H1 (cell line): ENCODE measurements around the gene ERI3. TPM values are rescaled to one million over a fixed set of nuclear protein-coding genes. Genes with fewer than 3 reads are reported as not detected.
A peak's percentile ranks its signal among the peaks of the same experiment; 100 is the strongest.

Source experiments
- CTCF ChIA-PET: fragments of 300-600 bp; sonication (Branson Sonifier 250); formaldehyde crosslinking; loops from one replicate; lab custom pipeline; 2021; ENCODE audit not compliant: partially characterized antibody; lab: Charles Lee
- POLR2A ChIA-PET: fragments of 300-600 bp; sonication (Branson Sonifier 250); formaldehyde crosslinking; loops from one replicate; lab custom pipeline; 2021; ENCODE audit warnings: inconsistent platforms; ENCODE audit not compliant: partially characterized antibody; lab: Charles Lee
- DNase-seq, 2 experiments: peaks; one replicate each; pipeline versions ENCODE4 v3.0.0 to v3.0.0-alpha.2; 2010 to 2022; ENCODE audit warnings: low spot score in 2 of 2, low read depth in 1 of 2, mixed read lengths in 1 of 2
- FAIRE-seq: peaks from 2 replicates; lab custom pipeline; 2011; peaks lifted over from hg19 to GRCh38; lab: Jason Lieb, UNC
- H2AFZ ChIP-seq: 2 replicates; pipeline ENCODE4 v1.8.1; 2012; ENCODE audit warnings: low read length, inconsistent platforms
- H2AK5ac ChIP-seq: 2 replicates; pipeline ENCODE4 v1.6.1; 2013; ENCODE audit warnings: low read depth, low read length
- H2BK120ac ChIP-seq: replicated peaks from 2 replicates; pipeline ENCODE3; 2013; ENCODE audit warnings: low read depth, low read length, inconsistent platforms
- H2BK12ac ChIP-seq: 2 replicates; pipeline ENCODE4 v1.6.1; 2013; ENCODE audit warnings: low read depth, low read length
- H2BK15ac ChIP-seq: 2 replicates; pipeline ENCODE4 v1.6.1; 2013; ENCODE audit warnings: low read length
- H2BK20ac ChIP-seq: 2 replicates; pipeline ENCODE4 v1.6.1; 2013; ENCODE audit warnings: low read length
- H2BK5ac ChIP-seq: 2 replicates; pipeline ENCODE4 v1.6.1; 2013; ENCODE audit warnings: low read depth, low read length
- H3K14ac ChIP-seq: 2 replicates; pipeline ENCODE4 v1.6.1; 2013; ENCODE audit warnings: inconsistent platforms; ENCODE audit not compliant: insufficient read length
- H3K18ac ChIP-seq: 2 replicates; pipeline ENCODE4 v1.6.1; 2013; ENCODE audit warnings: low read length; ENCODE audit errors: extremely low read depth
- H3K23ac ChIP-seq: 2 replicates; pipeline ENCODE4 v1.6.1; 2013; ENCODE audit warnings: inconsistent platforms; ENCODE audit not compliant: insufficient read length
- H3K23me2 ChIP-seq: 2 replicates; pipeline ENCODE4 v1.6.1; 2013; ENCODE audit warnings: low read depth, low read length
- H3K27ac ChIP-seq: 2 replicates; pipeline ENCODE4 v1.6.1; 2011; ENCODE audit warnings: low read depth, low read length, inconsistent platforms
- H3K27me3 ChIP-seq, 4 experiments: replicated peaks in 1 of 4; 1 replicate in 1 of 4; 2 replicates in 3 of 4; pipeline versions ENCODE4 v1.6.1 to v1.8.1; 2011 to 2013; ENCODE audit warnings: low read length in 3 of 4, mild to moderate bottlenecking in 3 of 4, inconsistent platforms in 2 of 4, mixed read lengths in 2 of 4, moderate library complexity in 1 of 4; ENCODE audit not compliant: control insufficient read depth in 3 of 4, insufficient read depth in 3 of 4; ENCODE audit errors: extremely low read depth in 1 of 4
- H3K36me3 ChIP-seq, 4 experiments: 2 replicates each; pipeline versions ENCODE4 v1.6.1 to v1.8.1; 2011 to 2013; ENCODE audit warnings: mild to moderate bottlenecking in 4 of 4, low read length in 3 of 4, moderate library complexity in 2 of 4, control low read depth in 1 of 4, inconsistent platforms in 1 of 4; ENCODE audit not compliant: insufficient read depth in 4 of 4, control insufficient read depth in 2 of 4
- H3K4ac ChIP-seq: replicated peaks from 2 replicates; pipeline ENCODE3; 2013; ENCODE audit warnings: low read length, low read depth, mixed read lengths, inconsistent platforms; ENCODE audit not compliant: insufficient read length
- H3K4me1 ChIP-seq, 4 experiments: replicated peaks in 1 of 4; 1 replicate in 1 of 4; 2 replicates in 3 of 4; pipeline versions ENCODE4 v1.6.1 to v1.8.1; 2011 to 2013; ENCODE audit warnings: low read length in 3 of 4, inconsistent platforms in 2 of 4, mixed read lengths in 1 of 4; ENCODE audit not compliant: insufficient read depth in 4 of 4, control insufficient read depth in 3 of 4
- H3K4me2 ChIP-seq, 2 experiments: 2 replicates each; pipeline versions ENCODE4 v1.6.1 to v1.8.1; 2011 to 2013; ENCODE audit warnings: low read depth in 2 of 2, low read length in 2 of 2, control low read depth in 1 of 2, inconsistent platforms in 1 of 2, mild to moderate bottlenecking in 1 of 2; ENCODE audit not compliant: insufficient read depth in 1 of 2
- H3K4me3 ChIP-seq, 4 experiments: fragments of 200-600, 300-600 bp in 1 of 4; sonication (generic), shearing (Covaris generic), sonication (Bioruptor Twin) in 1 of 4; 2 replicates each; pipeline versions ENCODE4 v1.5.1 to v1.8.1; 2011 to 2016; ENCODE audit warnings: low read length in 4 of 4, low read depth in 3 of 4, control low read depth in 2 of 4, inconsistent platforms in 2 of 4, mild to moderate bottlenecking in 2 of 4, mixed read lengths in 1 of 4, moderate library complexity in 1 of 4; ENCODE audit not compliant: insufficient read depth in 2 of 4; ENCODE audit errors: extremely low read depth in 1 of 4
- H3K56ac ChIP-seq: replicated peaks from 2 replicates; pipeline ENCODE3; 2013; ENCODE audit warnings: low read depth, mild to moderate bottlenecking, mixed read lengths, low read length, inconsistent platforms; ENCODE audit not compliant: insufficient read length
- H3K79me1 ChIP-seq: 2 replicates; pipeline ENCODE4 v1.6.1; 2013; ENCODE audit warnings: low read depth, low read length, control low read depth
- H3K79me2 ChIP-seq, 2 experiments: 2 replicates each; pipeline versions ENCODE4 v1.6.1 to v1.8.1; 2012 to 2013; ENCODE audit warnings: low read length in 2 of 2, mild to moderate bottlenecking in 2 of 2, inconsistent platforms in 1 of 2; ENCODE audit not compliant: insufficient read depth in 2 of 2, control insufficient read depth in 1 of 2
- H3K9ac ChIP-seq, 4 experiments: replicated peaks in 1 of 4; 1 replicate in 1 of 4; 2 replicates in 3 of 4; pipeline versions ENCODE4 v1.6.1 to v1.8.1; 2011 to 2013; ENCODE audit warnings: low read depth in 3 of 4, low read length in 3 of 4, control low read depth in 2 of 4, mild to moderate bottlenecking in 2 of 4, moderate library complexity in 2 of 4, inconsistent platforms in 1 of 4; ENCODE audit errors: extremely low read depth in 1 of 4
- H3K9me3 ChIP-seq, 2 experiments: 2 replicates each; pipeline versions ENCODE4 v1.6.1 to v1.8.1; 2012 to 2013; ENCODE audit warnings: mild to moderate bottlenecking in 2 of 2, moderate library complexity in 2 of 2, control low read depth in 1 of 2, inconsistent platforms in 1 of 2, low read depth in 1 of 2, low read length in 1 of 2, mixed read lengths in 1 of 2; ENCODE audit not compliant: insufficient read depth in 2 of 2
- H4K20me1 ChIP-seq, 2 experiments: replicated peaks in 1 of 2; 2 replicates each; pipeline versions ENCODE3 to v1.8.1; 2011 to 2013; ENCODE audit warnings: inconsistent platforms in 2 of 2, low read length in 2 of 2, mild to moderate bottlenecking in 1 of 2; ENCODE audit not compliant: insufficient read depth in 2 of 2, control insufficient read depth in 1 of 2
- H4K5ac ChIP-seq: 2 replicates; pipeline ENCODE4 v1.6.1; 2013; ENCODE audit warnings: low read length, low read depth, mixed read lengths, inconsistent platforms; ENCODE audit not compliant: insufficient read length
- H4K8ac ChIP-seq: 2 replicates; pipeline ENCODE4 v1.8.0; 2013; ENCODE audit warnings: mild to moderate bottlenecking, moderate library complexity, low read length, inconsistent platforms; ENCODE audit not compliant: insufficient read depth; ENCODE audit errors: extremely low read depth
- H4K91ac ChIP-seq: replicated peaks from 2 replicates; pipeline ENCODE3; 2013; ENCODE audit warnings: low read length, mixed read lengths, inconsistent platforms; ENCODE audit not compliant: insufficient read length
- ASH2L ChIP-seq: fragments of 200-600, 300-600 bp; sonication (generic); IDR thresholded peaks from one replicate; pipeline ENCODE4 v1.7.1; 2017; ENCODE audit warnings: low read length
- BRCA1 ChIP-seq: IDR thresholded peaks from 2 replicates; pipeline ENCODE4 v1.6.1; 2012; ENCODE audit warnings: low read depth, low read length, improper control_type of control experiment
- E2F6 ChIP-seq: IDR thresholded peaks from 2 replicates; pipeline ENCODE4 v1.6.1; 2012; ENCODE audit warnings: inconsistent platforms
- EGR1 ChIP-seq: IDR thresholded peaks from 2 replicates; pipeline ENCODE4 v1.6.1; 2011; ENCODE audit warnings: low read depth, low read length, borderline replicate concordance
- MAX ChIP-seq: IDR thresholded peaks from 2 replicates; pipeline ENCODE4 v1.6.1; 2012; ENCODE audit warnings: inconsistent platforms
- NANOG ChIP-seq: IDR thresholded peaks from 2 replicates; pipeline ENCODE4 v1.6.1; 2011; ENCODE audit warnings: low read length, low read depth, mild to moderate bottlenecking, inconsistent platforms; ENCODE audit not compliant: insufficient read depth, poor library complexity, severe bottlenecking
- POLR2A ChIP-seq, 2 experiments: IDR thresholded peaks; 1 replicate in 1 of 2; 2 replicates in 1 of 2; pipeline ENCODE4 v1.6.1; 2011; ENCODE audit warnings: low read depth in 2 of 2, low read length in 2 of 2, mild to moderate bottlenecking in 2 of 2; ENCODE audit errors: control extremely low read depth in 1 of 2
- POLR2AphosphoS5 ChIP-seq: IDR thresholded peaks from 2 replicates; pipeline ENCODE4 v1.6.1; 2011; ENCODE audit warnings: low read depth, low read length
- SAP30 ChIP-seq: fragments of 300-600 bp; sonication (generic); IDR thresholded peaks from 2 replicates; pipeline ENCODE4 v1.7.1; 2012; ENCODE audit warnings: low read length, moderate library complexity, mild to moderate bottlenecking, inconsistent platforms; ENCODE audit not compliant: insufficient read depth, insufficient replicate concordance
- TBP ChIP-seq: IDR thresholded peaks from 2 replicates; pipeline ENCODE4 v1.6.1; 2011; ENCODE audit warnings: low read depth, low read length, improper control_type of control experiment
- TEAD4 ChIP-seq: IDR thresholded peaks from 2 replicates; pipeline ENCODE4 v1.6.1; 2012; ENCODE audit warnings: low read depth, low read length, inconsistent platforms, mixed read lengths
- WGBS, 2 experiments: shearing (Covaris generic) in 1 of 2; methylation state at CpG; one replicate each; pipeline versions ENCODE4 v1.1.6 to v1.1.7; 2013 to 2015; ENCODE audit warnings: low lambda C conversion rate in 2 of 2, mixed read lengths in 2 of 2, inconsistent platforms in 1 of 2, low coverage in 1 of 2, missing lambda C conversion rate in 1 of 2; ENCODE audit not compliant: insufficient replicate concordance in 2 of 2, insufficient coverage in 1 of 2, insufficient read length in 1 of 2; ENCODE audit errors: extremely low coverage in 1 of 2, missing lambda C conversion rate in 1 of 2; 5-methylcytosine and 5-hydroxymethylcytosine counted together
- polyA plus RNA-seq, 7 experiments: library from polyadenylated mRNA; depleted of rRNA in 3 of 7; stranded (reverse) in 5 of 7; unstranded in 2 of 7; fragments of >200 nt in 5 of 7; fragments of 200-250 nt in 2 of 7; gene quantifications; 1 replicate in 5 of 7; 2 replicates in 1 of 7; 4 replicates in 1 of 7; pipeline versions ENCODE4 v1.2.1 to v1.2.3, GENCODE V29; 2011 to 2013; ENCODE audit warnings: missing spikeins in 2 of 7, mixed read lengths in 2 of 7
- total RNA-seq: library from RNA; stranded (reverse); fragmentation: NEBNext Ultra II Directional; extraction: Animal tissue kit (Norgen Biotek cat#: 25700); gene quantifications from 2 replicates; pipeline ENCODE4 v1.2.1, GENCODE V29; 2021
- TF ChIP-seq, protein P1 (sequence below): IDR thresholded peaks from 2 replicates; pipeline ENCODE4 v1.6.1; 2011; ENCODE audit warnings: low read depth, mild to moderate bottlenecking, low read length; ENCODE audit not compliant: insufficient read depth

The ERI3 gene
- total and polyA plus RNA-seq, 2 of the 8 experiments (the other 6 are each of a cell fraction or from before 2014, with no cell fraction given): 81.1 to 199 TPM

- Histone ChIP-seq H3K18ac (no peak overlapping the region; the same call in 1 of the 2 replicates), H3K56ac (no peak overlapping the region), H2BK5ac (peak overlapping the region; percentile 75; the same call in 1 of the 2 replicates), H3K23ac (no peak overlapping the region), H3K14ac (no peak overlapping the region), H2BK15ac (0 out of 2 replicates have a peak overlapping the region, but pooled peaks have one; percentile 3), H3K4me1 (peaks cover 0 to 26% (median 15%) of the 10 kb centered on the region in 4 experiments; a peak in 6 of 7 replicates), H2BK120ac (no peak overlapping the region), H3K4ac (no peak overlapping the region), H3K9ac (no peak overlapping the region), H2AK5ac (no peak overlapping the region), H3K9me3 (no peaks in the 10 kb centered on the region), H3K27ac (no peak overlapping the region), H2BK12ac (no peak overlapping the region), H3K36me3 (peaks cover 0 to 5% (median 1%) of the 10 kb centered on the region in 4 experiments; a peak in 1 of 8 replicates), H3K4me3 (no peak overlapping the region), H4K20me1 (peaks cover 0 to 3% of the 10 kb centered on the region in 2 experiments), H4K5ac (peak overlapping the region; percentile 13), H2BK20ac (no peak overlapping the region), H3K79me2 (no peaks in the 10 kb centered on the region), H3K79me1 (no peaks in the 10 kb centered on the region), H3K4me2 (no peak overlapping the region), H4K8ac (no peak overlapping the region; the same call in 1 of the 2 replicates), H4K91ac (no peak overlapping the region), H2AFZ (no peak overlapping the region), H3K23me2 (no peaks in the 10 kb centered on the region; the same call in 1 of the 2 replicates), H3K27me3 (no peaks in the 10 kb centered on the region)
- ChIA-PET CTCF (interaction anchor here (0.6 to 9.5 kb wide), 19 partner anchors 8 to 413 kb away, joined by 3 to 191 read pairs (median 4); partner anchors contain the start of gene DMAP1), POLR2A (interaction anchor here (1.2 to 3.3 kb wide), 3 partner anchors 12 to 392 kb away, joined by 3 to 11 read pairs (median 6); no protein-coding TSS in a partner anchor)
- 87% methylated on average over 3 of the region's 3 CpGs; no CpG with 5 or more reads in 1 of the 2 experiments for WGBS, 2 experiments
- DNase-seq (no peak), FAIRE-seq (no peak)
- TF ChIP-seq POLR2A (IDR thresholded peaks at IDR 0.05; ENCODE audit: control extremely low read depth in 1 of 2, low read depth in 2 of 2, low read length in 2 of 2): no peak
- TF ChIP-seq TEAD4: no peak
- no peak for TF ChIP-seq NANOG
- TF ChIP-seq ASH2L: no peak
- TF ChIP-seq EGR1: no peak
- no peak for TF ChIP-seq E2F6
- TF ChIP-seq TBP: no peak
- TF ChIP-seq BRCA1: no peak
- TF ChIP-seq MAX: no peak
- no peak for TF ChIP-seq POLR2AphosphoS5
- TF ChIP-seq, protein P1, sequence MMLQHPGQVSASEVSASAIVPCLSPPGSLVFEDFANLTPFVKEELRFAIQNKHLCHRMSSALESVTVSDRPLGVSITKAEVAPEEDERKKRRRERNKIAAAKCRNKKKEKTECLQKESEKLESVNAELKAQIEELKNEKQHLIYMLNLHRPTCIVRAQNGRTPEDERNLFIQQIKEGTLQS: no peak
- no peak for TF ChIP-seq SAP30
These were observed 115.1 kb downstream of the ERI3 start for GRCh38 chr1:44239961-44240371.
